ENCODE data around the gene PIAS1. TPM values are rescaled to one million over a fixed set of nuclear protein-coding genes. Genes with fewer than 3 reads are reported as not detected.

PIAS1 gene
- total RNA-seq, 2 experiments from 2014 or later = 44.1 to 59.0 TPM

DNA sequence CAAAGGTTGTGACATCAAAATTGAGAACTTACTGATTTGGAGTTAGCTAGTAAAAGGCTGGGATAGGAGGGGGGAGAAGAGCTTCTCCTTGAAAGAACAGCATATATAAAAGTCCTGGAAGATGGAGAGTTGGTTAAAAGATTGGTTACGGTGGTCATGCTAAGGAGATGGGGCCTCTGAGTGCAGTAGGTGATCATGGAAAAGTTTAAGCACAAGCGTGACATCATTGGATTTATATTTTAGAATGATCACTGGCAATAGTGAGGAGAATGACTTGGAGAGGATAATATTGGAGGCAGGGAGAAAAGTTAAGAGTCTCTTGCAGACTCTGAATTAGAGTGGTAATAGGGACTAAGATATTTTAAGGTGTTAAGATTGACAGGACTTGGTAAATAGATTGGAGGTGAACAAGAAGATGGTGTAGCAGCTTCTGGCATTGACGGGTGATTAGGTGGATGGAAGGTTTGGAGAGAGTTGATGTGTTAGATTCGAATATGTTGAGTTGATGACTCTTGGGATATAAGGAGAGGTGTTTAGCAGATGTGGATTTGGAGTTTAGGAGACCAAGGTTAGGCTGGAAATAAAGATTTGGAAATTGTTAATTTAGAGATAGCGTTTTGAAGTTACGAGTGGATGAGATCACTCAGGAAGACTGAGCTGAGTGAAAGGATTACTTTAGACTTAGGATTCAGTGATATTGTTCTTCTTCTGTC is 19.6 kb downstream of the PIAS1 start:
- TF ChIP-seq, protein P1, sequence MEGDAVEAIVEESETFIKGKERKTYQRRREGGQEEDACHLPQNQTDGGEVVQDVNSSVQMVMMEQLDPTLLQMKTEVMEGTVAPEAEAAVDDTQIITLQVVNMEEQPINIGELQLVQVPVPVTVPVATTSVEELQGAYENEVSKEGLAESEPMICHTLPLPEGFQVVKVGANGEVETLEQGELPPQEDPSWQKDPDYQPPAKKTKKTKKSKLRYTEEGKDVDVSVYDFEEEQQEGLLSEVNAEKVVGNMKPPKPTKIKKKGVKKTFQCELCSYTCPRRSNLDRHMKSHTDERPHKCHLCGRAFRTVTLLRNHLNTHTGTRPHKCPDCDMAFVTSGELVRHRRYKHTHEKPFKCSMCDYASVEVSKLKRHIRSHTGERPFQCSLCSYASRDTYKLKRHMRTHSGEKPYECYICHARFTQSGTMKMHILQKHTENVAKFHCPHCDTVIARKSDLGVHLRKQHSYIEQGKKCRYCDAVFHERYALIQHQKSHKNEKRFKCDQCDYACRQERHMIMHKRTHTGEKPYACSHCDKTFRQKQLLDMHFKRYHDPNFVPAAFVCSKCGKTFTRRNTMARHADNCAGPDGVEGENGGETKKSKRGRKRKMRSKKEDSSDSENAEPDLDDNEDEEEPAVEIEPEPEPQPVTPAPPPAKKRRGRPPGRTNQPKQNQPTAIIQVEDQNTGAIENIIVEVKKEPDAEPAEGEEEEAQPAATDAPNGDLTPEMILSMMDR (conservative IDR thresholded peaks at IDR 0.05; ENCODE audit: low read length) = no peak
- no peak for TF ChIP-seq EZH2phosphoT487 (IDR thresholded peaks at IDR 0.05; ENCODE audit: borderline replicate concordance, low read depth, low read length)
- Histone ChIP-seq H3K27ac (ENCODE audit: low read depth, low read length, poor library complexity, severe bottlenecking) (no peak overlapping the region), H3K4me1 (ENCODE audit: insufficient read depth, low read length, poor library complexity, severe bottlenecking) (peaks cover 7% of the 10 kb centered on the region), H3K4me2 (ENCODE audit: low read length) (no peak overlapping the region), H4K20me1 (ENCODE audit: insufficient read depth, low read length) (peaks cover 10% of the 10 kb centered on the region; the same call in 1 of the 2 replicates), H2AFZ (ENCODE audit: low read length) (no peak overlapping the region), H3K9me2 (ENCODE audit: insufficient read depth, low read length) (no peaks in the 10 kb centered on the region), H3K36me3 (ENCODE audit: insufficient read depth, low read length) (peaks cover 6% of the 10 kb centered on the region), H3K4me3 (ENCODE audit: low read depth, low read length, poor library complexity, severe bottlenecking) (no peak overlapping the region), H3K79me2 (ENCODE audit: insufficient read depth, low read depth, low read length) (peaks cover 97% of the 10 kb centered on the region), H3K9me3 (ENCODE audit: low read length) (no peaks in the 10 kb centered on the region)
- ChIA-PET POLR2A (interaction anchor here (0.6 to 1.9 kb wide), 5 partner anchors 9 to 16 kb away, joined by 3 to 5 read pairs (median 4); no protein-coding TSS in a partner anchor), CTCF (ENCODE audit: unreplicated experiment) (no interaction called here)
- no peak for DNase-seq (ENCODE audit: low spot score)
- BruUV-seq (replicated peaks) = no TSS peak
- intact Hi-C loops (cut with micrococcal nuclease; ENCODE audit: unreplicated experiment) = no loop called here

DNA sequence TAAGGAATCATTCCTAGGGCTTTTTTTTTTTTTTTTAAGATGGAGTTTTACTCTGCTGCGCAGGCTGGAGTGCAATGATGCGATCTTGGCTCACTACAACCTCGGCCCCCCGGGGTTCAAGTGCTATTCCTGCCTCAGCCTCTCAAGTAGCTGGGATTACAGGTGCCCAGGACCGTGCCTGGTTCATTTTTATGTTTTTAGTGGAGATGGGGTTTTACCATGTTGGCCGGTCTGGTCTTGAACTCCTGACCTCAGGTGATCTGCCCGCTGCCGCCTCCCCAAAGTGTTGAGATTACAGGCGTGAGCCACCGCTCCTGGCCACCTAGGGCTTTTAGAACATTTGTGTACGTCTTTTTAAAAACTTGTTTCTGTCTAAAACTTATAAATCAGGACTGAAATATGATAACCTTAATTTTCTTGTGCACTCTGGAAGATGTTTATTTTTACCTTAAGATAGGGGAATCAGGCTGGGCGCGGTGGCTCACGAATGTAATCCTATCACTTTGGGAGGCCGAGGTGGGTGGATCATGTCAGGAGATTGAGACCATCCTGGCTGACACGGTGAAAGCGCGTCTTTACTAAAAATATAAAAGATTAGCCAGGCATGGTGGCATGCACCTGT is 21.8 kb downstream of the PIAS1 start:
- no peak for DNase-seq (ENCODE audit: low spot score)
- Histone ChIP-seq H2AFZ (ENCODE audit: low read length) (no peak overlapping the region), H3K4me1 (ENCODE audit: insufficient read depth, low read length, poor library complexity, severe bottlenecking) (peaks cover 7% of the 10 kb centered on the region), H3K4me2 (ENCODE audit: low read length) (no peak overlapping the region), H3K36me3 (ENCODE audit: insufficient read depth, low read length) (peaks cover 7% of the 10 kb centered on the region; the same call in 1 of the 2 replicates), H4K20me1 (ENCODE audit: insufficient read depth, low read length) (peaks cover 13% of the 10 kb centered on the region), H3K9me3 (ENCODE audit: low read length) (no peaks in the 10 kb centered on the region), H3K4me3 (ENCODE audit: low read depth, low read length, poor library complexity, severe bottlenecking) (no peak overlapping the region), H3K79me2 (ENCODE audit: insufficient read depth, low read depth, low read length) (peaks cover 98% of the 10 kb centered on the region), H3K27ac (ENCODE audit: low read depth, low read length, poor library complexity, severe bottlenecking) (no peak overlapping the region), H3K9me2 (ENCODE audit: insufficient read depth, low read length) (no peaks in the 10 kb centered on the region)
- POLR2A ChIA-PET = interaction anchor here (0.7 kb wide), 1 partner anchor 20 kb away, joined by 4 read pairs; no protein-coding TSS in a partner anchor
- intact Hi-C loops (cut with micrococcal nuclease; ENCODE audit: unreplicated experiment) = no loop called here
- CTCF ChIA-PET (ENCODE audit: unreplicated experiment) = no interaction called here
- no peak for TF ChIP-seq EZH2phosphoT487 (IDR thresholded peaks at IDR 0.05; ENCODE audit: borderline replicate concordance, low read depth, low read length)
- TF ChIP-seq, protein P1 (conservative IDR thresholded peaks at IDR 0.05; ENCODE audit: low read length) = no peak
- BruUV-seq (replicated peaks) = no TSS peak

DNA sequence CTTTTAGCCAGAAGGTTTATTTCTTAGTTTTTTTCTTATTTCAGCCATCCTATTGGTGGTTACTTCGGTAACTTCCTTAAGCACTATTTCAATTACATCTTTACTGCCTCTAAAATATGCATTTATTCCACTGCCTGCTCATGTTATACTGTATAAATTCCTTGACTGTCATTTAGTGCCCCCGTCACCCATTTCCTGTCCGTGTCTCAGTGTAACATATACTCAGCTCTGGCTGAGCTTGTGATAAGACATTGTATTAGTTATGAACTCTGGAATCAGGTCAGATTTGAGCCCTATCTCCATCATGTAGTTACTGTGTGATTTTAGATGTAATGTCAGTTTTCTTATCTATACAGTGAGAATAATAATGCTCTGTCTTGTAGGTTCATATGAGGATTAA is 24.2 kb downstream of the PIAS1 start:
- no peak for TF ChIP-seq EZH2phosphoT487 (IDR thresholded peaks at IDR 0.05; ENCODE audit: borderline replicate concordance, low read depth, low read length)
- TF ChIP-seq, protein P1 (conservative IDR thresholded peaks at IDR 0.05; ENCODE audit: low read length) = no peak
- Histone ChIP-seq H3K9me2 (ENCODE audit: insufficient read depth, low read length) (no peaks in the 10 kb centered on the region), H2AFZ (ENCODE audit: low read length) (no peak overlapping the region), H3K9me3 (ENCODE audit: low read length) (no peaks in the 10 kb centered on the region), H3K4me1 (ENCODE audit: insufficient read depth, low read length, poor library complexity, severe bottlenecking) (peaks cover 24% of the 10 kb centered on the region), H3K36me3 (ENCODE audit: insufficient read depth, low read length) (peaks cover 7% of the 10 kb centered on the region; the same call in 1 of the 2 replicates), H3K4me2 (ENCODE audit: low read length) (no peak overlapping the region), H3K27ac (ENCODE audit: low read depth, low read length, poor library complexity, severe bottlenecking) (no peak overlapping the region), H3K4me3 (ENCODE audit: low read depth, low read length, poor library complexity, severe bottlenecking) (no peak overlapping the region), H3K79me2 (ENCODE audit: insufficient read depth, low read depth, low read length) (peaks cover 100% of the 10 kb centered on the region), H4K20me1 (ENCODE audit: insufficient read depth, low read length) (peaks cover 30% of the 10 kb centered on the region)
- BruUV-seq (replicated peaks) = no TSS peak
- intact Hi-C loops (cut with micrococcal nuclease; ENCODE audit: unreplicated experiment) = no loop called here
- CTCF ChIA-PET (ENCODE audit: unreplicated experiment) = no interaction called here
- DNase-seq (ENCODE audit: low spot score) = no peak
- POLR2A ChIA-PET = interaction anchor here (1.1 kb wide), 1 partner anchor 25 kb away, joined by 3 read pairs; the partner anchor contains the start of gene PIAS1
